PC-3 (cell line): ENCODE measurements around the gene SDHC.

Experiments
- EZH2 ChIP-seq: fragments of 300-600 bp; sonication (generic); IDR thresholded peaks from one replicate; pipeline ENCODE4 v1.6.1; 2017; ENCODE audit warnings: antibody characterized with exemption, mild to moderate bottlenecking, low read length; ENCODE audit not compliant: unreplicated experiment
- TF ChIP-seq, protein P1 (sequence below): fragments of 300-600 bp; sonication (generic); conservative IDR thresholded peaks from 2 replicates; pipeline ENCODE4 v1.5.1; 2017; ENCODE audit warnings: antibody characterized with exemption, low read depth, mild to moderate bottlenecking, low read length

DNA sequence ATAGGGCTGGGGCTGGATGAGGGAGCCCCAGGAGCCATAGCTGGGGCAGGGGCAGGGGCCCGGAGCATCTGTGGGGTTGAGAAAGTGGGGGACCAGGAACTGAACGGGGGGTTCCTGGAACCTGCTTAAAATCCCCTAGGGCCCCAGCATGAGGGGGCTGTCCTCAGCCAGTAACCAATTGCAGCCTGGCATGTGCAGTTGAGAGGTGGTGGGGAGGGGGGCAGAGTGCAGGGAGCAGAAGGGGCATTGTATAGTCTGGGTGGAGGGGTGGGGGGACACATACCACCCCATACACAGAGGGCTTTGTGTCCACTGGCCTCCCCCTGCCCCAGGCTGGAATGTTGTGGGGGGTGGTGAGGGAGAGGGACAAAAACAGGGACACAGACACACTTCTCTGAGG, 4.3 kb upstream of the SDHC start, which contains the start of gene MPZ:
- TF ChIP-seq, protein P1, sequence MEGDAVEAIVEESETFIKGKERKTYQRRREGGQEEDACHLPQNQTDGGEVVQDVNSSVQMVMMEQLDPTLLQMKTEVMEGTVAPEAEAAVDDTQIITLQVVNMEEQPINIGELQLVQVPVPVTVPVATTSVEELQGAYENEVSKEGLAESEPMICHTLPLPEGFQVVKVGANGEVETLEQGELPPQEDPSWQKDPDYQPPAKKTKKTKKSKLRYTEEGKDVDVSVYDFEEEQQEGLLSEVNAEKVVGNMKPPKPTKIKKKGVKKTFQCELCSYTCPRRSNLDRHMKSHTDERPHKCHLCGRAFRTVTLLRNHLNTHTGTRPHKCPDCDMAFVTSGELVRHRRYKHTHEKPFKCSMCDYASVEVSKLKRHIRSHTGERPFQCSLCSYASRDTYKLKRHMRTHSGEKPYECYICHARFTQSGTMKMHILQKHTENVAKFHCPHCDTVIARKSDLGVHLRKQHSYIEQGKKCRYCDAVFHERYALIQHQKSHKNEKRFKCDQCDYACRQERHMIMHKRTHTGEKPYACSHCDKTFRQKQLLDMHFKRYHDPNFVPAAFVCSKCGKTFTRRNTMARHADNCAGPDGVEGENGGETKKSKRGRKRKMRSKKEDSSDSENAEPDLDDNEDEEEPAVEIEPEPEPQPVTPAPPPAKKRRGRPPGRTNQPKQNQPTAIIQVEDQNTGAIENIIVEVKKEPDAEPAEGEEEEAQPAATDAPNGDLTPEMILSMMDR = no peak
- TF ChIP-seq EZH2 = no peak
